Astrocyte (in vitro differentiated cells and primary cell): Measurements from ENCODE around the gene CEP128.

Experiments used
- CTCF ChIP-seq: IDR thresholded peaks from 2 replicates; pipeline ENCODE4 v1.5.1; 2011; ENCODE audit warnings: low read depth, mild to moderate bottlenecking, inconsistent platforms, low read length, moderate library complexity; ENCODE audit not compliant: insufficient read depth
- EZH2 ChIP-seq: IDR thresholded peaks from 2 replicates; pipeline ENCODE4 v1.6.1; 2012; ENCODE audit warnings: mild to moderate bottlenecking, low read length, inconsistent platforms; ENCODE audit not compliant: insufficient read depth

- peak; percentile 47 for TF ChIP-seq CTCF
- TF ChIP-seq EZH2: no peak
Observed at GRCh38 chr14:80850197-80850814, 91.2 kb downstream of the CEP128 start.
